IMR-90 (cell line): ENCODE measurements around the gene TMEFF1. TPM values are rescaled to one million over a fixed set of nuclear protein-coding genes. Genes with fewer than 3 reads are reported as not detected.

Experiments
- ATAC-seq: fragments of 200-7000 bp; cut with Tn5 transposase; 2 replicates; pipeline ENCODE4 v1.9.1; 2020; ENCODE audit warnings: low read depth, mild to moderate bottlenecking, moderate library complexity
- BruUV-seq: library from RNA; stranded (reverse); fragments of 400-500 nt; replicated peaks from 2 replicates; lab custom pipeline; 2021; lab: Mats Ljungman, UMichigan
- CTCF ChIA-PET: fragments of 300-600 bp; formaldehyde crosslinking; extraction: SDS; loops from one replicate; lab custom pipeline; 2021; ENCODE audit warnings: antibody characterized with exemption; lab: Yijun Ruan, JAX
- POLR2A ChIA-PET: fragments of 300-600 bp; sonication (Branson Sonifier 250); formaldehyde crosslinking; loops from one replicate; lab custom pipeline; 2022; ENCODE audit warnings: antibody characterized with exemption; ENCODE audit not compliant: unreplicated experiment; lab: Charles Lee
- DNase-seq: peaks from one replicate; pipeline ENCODE4 v3.0.0; 2013
- H2AFZ ChIP-seq: replicated peaks from 2 replicates; pipeline ENCODE3; 2013; ENCODE audit warnings: low read length, mild to moderate bottlenecking; ENCODE audit not compliant: poor library complexity
- H2AK5ac ChIP-seq: 2 replicates; pipeline ENCODE4 v1.6.1; 2013; ENCODE audit warnings: low read depth, low read length, inconsistent platforms
- H2AK9ac ChIP-seq: replicated peaks from 2 replicates; pipeline ENCODE3; 2013; ENCODE audit warnings: mild to moderate bottlenecking, low read depth, low read length, moderate library complexity; ENCODE audit not compliant: poor library complexity
- H2BK120ac ChIP-seq: 2 replicates; pipeline ENCODE4 v1.6.1; 2013; ENCODE audit warnings: low read depth, low read length, inconsistent platforms
- H2BK15ac ChIP-seq: 3 replicates; pipeline ENCODE4 v1.6.1; 2013; ENCODE audit warnings: low read depth, low read length, inconsistent platforms
- H2BK20ac ChIP-seq: 2 replicates; pipeline ENCODE4 v1.6.1; 2013; ENCODE audit warnings: low read depth, mild to moderate bottlenecking, inconsistent platforms, low read length, moderate library complexity
- H2BK5ac ChIP-seq: 2 replicates; pipeline ENCODE4 v1.6.1; 2013; ENCODE audit warnings: mild to moderate bottlenecking, low read depth, low read length, inconsistent platforms; ENCODE audit not compliant: poor library complexity, severe bottlenecking
- H3K14ac ChIP-seq: replicated peaks from 2 replicates; pipeline ENCODE4 v1.6.1; 2013; ENCODE audit warnings: low read depth, low read length, inconsistent platforms
- H3K18ac ChIP-seq: 2 replicates; pipeline ENCODE4 v1.6.1; 2013; ENCODE audit warnings: low read depth, low read length, control low read depth
- H3K23ac ChIP-seq: 2 replicates; pipeline ENCODE4 v1.6.1; 2013; ENCODE audit warnings: low read depth, low read length, inconsistent platforms
- H3K27ac ChIP-seq: 2 replicates; pipeline ENCODE4 v1.5.1; 2013; ENCODE audit warnings: mild to moderate bottlenecking, control low read depth, low read length; ENCODE audit not compliant: insufficient read depth
- H3K27me3 ChIP-seq: 2 replicates; pipeline ENCODE4 v1.6.1; 2013; ENCODE audit warnings: low read length; ENCODE audit not compliant: control insufficient read depth, insufficient read depth
- H3K36me3 ChIP-seq: 2 replicates; pipeline ENCODE4 v1.6.1; 2013; ENCODE audit warnings: low read length, mixed read lengths; ENCODE audit not compliant: control insufficient read depth, insufficient read depth
- H3K4ac ChIP-seq: 2 replicates; pipeline ENCODE4 v1.6.1; 2013; ENCODE audit warnings: low read depth, low read length, inconsistent platforms
- H3K4me1 ChIP-seq: 2 replicates; pipeline ENCODE4 v1.6.1; 2013; ENCODE audit warnings: low read length, mixed read lengths; ENCODE audit not compliant: control insufficient read depth, insufficient read depth
- H3K4me2 ChIP-seq: 2 replicates; pipeline ENCODE4 v1.6.1; 2013; ENCODE audit warnings: low read depth, mild to moderate bottlenecking, control low read depth, low read length, moderate library complexity
- H3K4me3 ChIP-seq: 2 replicates; pipeline ENCODE4 v1.5.1; 2013; ENCODE audit warnings: low read depth, mild to moderate bottlenecking, control low read depth, low read length, moderate library complexity; ENCODE audit not compliant: insufficient read depth
- H3K56ac ChIP-seq: 2 replicates; pipeline ENCODE4 v1.6.1; 2013; ENCODE audit warnings: low read length, inconsistent platforms; ENCODE audit not compliant: insufficient read depth; ENCODE audit errors: extremely low read depth
- H3K79me1 ChIP-seq, 2 experiments: 2 replicates each; pipeline ENCODE4 v1.6.1; 2013; ENCODE audit warnings: low read length in 2 of 2, inconsistent platforms in 1 of 2, low read depth in 1 of 2
- H3K9ac ChIP-seq: 2 replicates; pipeline ENCODE4 v1.6.1; 2013; ENCODE audit warnings: low read depth, low read length, control low read depth
- H3K9me1 ChIP-seq: 2 replicates; pipeline ENCODE4 v1.6.1; 2013; ENCODE audit warnings: low read length, inconsistent platforms; ENCODE audit not compliant: insufficient read depth
- H3K9me3 ChIP-seq: 2 replicates; pipeline ENCODE4 v1.6.1; 2013; ENCODE audit warnings: low read length; ENCODE audit not compliant: control insufficient read depth, insufficient read depth
- H4K20me1 ChIP-seq: 2 replicates; pipeline ENCODE4 v1.6.1; 2013; ENCODE audit warnings: low read length, inconsistent platforms; ENCODE audit not compliant: insufficient read depth
- H4K5ac ChIP-seq: 2 replicates; pipeline ENCODE4 v1.6.1; 2013; ENCODE audit warnings: mild to moderate bottlenecking, low read depth, low read length, control low read depth
- H4K8ac ChIP-seq, 2 experiments: 2 replicates each; pipeline ENCODE4 v1.6.1; 2013; ENCODE audit warnings: low read depth in 2 of 2, low read length in 2 of 2, control low read depth in 1 of 2, inconsistent platforms in 1 of 2
- H4K91ac ChIP-seq: 2 replicates; pipeline ENCODE4 v1.6.1; 2013; ENCODE audit warnings: low read depth, low read length, inconsistent platforms; ENCODE audit not compliant: insufficient read depth
- CHD1 ChIP-seq: IDR thresholded peaks from 2 replicates; pipeline ENCODE4 v1.6.1; 2012; ENCODE audit warnings: low read depth, low read length, improper control_type of control experiment
- FOS ChIP-seq: fragments of 150-350 bp; IDR thresholded peaks from 2 replicates; pipeline ENCODE4 v1.6.1; 2016; ENCODE audit warnings: low read depth, low read length
- MAZ ChIP-seq: IDR thresholded peaks from 2 replicates; pipeline ENCODE4 v1.6.1; 2012; ENCODE audit warnings: low read depth, mild to moderate bottlenecking, low read length, improper control_type of control experiment, moderate library complexity, borderline replicate concordance
- SMC3 ChIP-seq: fragments of 150-350 bp; IDR thresholded peaks from 2 replicates; pipeline ENCODE4 v1.6.1; 2016; ENCODE audit warnings: low read depth, mild to moderate bottlenecking, antibody characterized with exemption, low read length, moderate library complexity
- WGBS, 2 experiments: methylation state at CpG; one replicate each; pipeline versions ENCODE4 v1.1.5 to v1.1.7; 2013; ENCODE audit warnings: missing lambda C conversion rate in 2 of 2; ENCODE audit not compliant: insufficient read length in 1 of 2; ENCODE audit errors: extremely low coverage in 2 of 2; 5-methylcytosine and 5-hydroxymethylcytosine counted together
- dilution Hi-C: fragments of 300-500 bp; cut with HindIII; formaldehyde crosslinking; loops from one replicate; pipeline ENCODE4 v1.14.3; 2018; ENCODE audit warnings: low sequenced_read_pairs; ENCODE audit not compliant: unreplicated experiment
- in situ Hi-C: fragments of 300-500 bp; cut with MboI; formaldehyde crosslinking; loops from 3 replicates; pipeline ENCODE4 v1.14.3; 2019; ENCODE audit warnings: low sequenced_read_pairs, inconsistent platforms, mixed read lengths
- intact Hi-C: fragments of 100-400 bp; cut with micrococcal nuclease; formaldehyde crosslinking; loops from 2 replicates; pipeline ENCODE4 v1.10.0; 2022
- polyA plus RNA-seq, 3 experiments: library from polyadenylated mRNA; depleted of rRNA; stranded (reverse); fragments of >200 nt; gene quantifications; 2 replicates each; pipeline ENCODE4 v1.2.3, GENCODE V29; 2012; ENCODE audit warnings: low replicate concordance in 1 of 3
- total RNA-seq: library from RNA; depleted of rRNA; stranded (reverse); fragments of >200 nt; gene quantifications from 2 replicates; pipeline ENCODE4 v1.2.3, GENCODE V29; 2012
- TF ChIP-seq, protein P1 (sequence below): conservative IDR thresholded peaks from 2 replicates; pipeline ENCODE4 v1.5.1; 2012; ENCODE audit warnings: mild to moderate bottlenecking, low read depth, low read length, improper control_type of control experiment

The TMEFF1 gene
- total and polyA plus RNA-seq, 2 of the 4 experiments (the other 2 are of a cell fraction) = 0.62 to 0.90 TPM

GRCh38 chr9:100479820-100480219, 6.9 kb downstream of the TMEFF1 start:
- no peak overlapping the region for H4K5ac ChIP-seq
- no peaks in the 10 kb centered on the region for H3K36me3 ChIP-seq
- in situ Hi-C loops = no loop called here
- H2BK20ac ChIP-seq = no peak overlapping the region
- CTCF ChIA-PET = no interaction called here
- no peak overlapping the region for H2AK5ac ChIP-seq
- H3K9me3 ChIP-seq = no peaks in the 10 kb centered on the region
- H3K14ac ChIP-seq = no peak overlapping the region
- ATAC-seq = no peak
- H2BK15ac ChIP-seq = no peak overlapping the region
- no peaks in the 10 kb centered on the region for H3K4me1 ChIP-seq
- no peak overlapping the region for H3K27ac ChIP-seq
- no peaks in the 10 kb centered on the region for H3K27me3 ChIP-seq
- H4K20me1 ChIP-seq = peaks cover 2% of the 10 kb centered on the region; the same call in 1 of the 2 replicates
- H3K9ac ChIP-seq = no peak overlapping the region
- H2BK5ac ChIP-seq = no peak overlapping the region
- no peak overlapping the region for H3K4me2 ChIP-seq
- no peak for TF ChIP-seq MAZ
- TF ChIP-seq, protein P1, sequence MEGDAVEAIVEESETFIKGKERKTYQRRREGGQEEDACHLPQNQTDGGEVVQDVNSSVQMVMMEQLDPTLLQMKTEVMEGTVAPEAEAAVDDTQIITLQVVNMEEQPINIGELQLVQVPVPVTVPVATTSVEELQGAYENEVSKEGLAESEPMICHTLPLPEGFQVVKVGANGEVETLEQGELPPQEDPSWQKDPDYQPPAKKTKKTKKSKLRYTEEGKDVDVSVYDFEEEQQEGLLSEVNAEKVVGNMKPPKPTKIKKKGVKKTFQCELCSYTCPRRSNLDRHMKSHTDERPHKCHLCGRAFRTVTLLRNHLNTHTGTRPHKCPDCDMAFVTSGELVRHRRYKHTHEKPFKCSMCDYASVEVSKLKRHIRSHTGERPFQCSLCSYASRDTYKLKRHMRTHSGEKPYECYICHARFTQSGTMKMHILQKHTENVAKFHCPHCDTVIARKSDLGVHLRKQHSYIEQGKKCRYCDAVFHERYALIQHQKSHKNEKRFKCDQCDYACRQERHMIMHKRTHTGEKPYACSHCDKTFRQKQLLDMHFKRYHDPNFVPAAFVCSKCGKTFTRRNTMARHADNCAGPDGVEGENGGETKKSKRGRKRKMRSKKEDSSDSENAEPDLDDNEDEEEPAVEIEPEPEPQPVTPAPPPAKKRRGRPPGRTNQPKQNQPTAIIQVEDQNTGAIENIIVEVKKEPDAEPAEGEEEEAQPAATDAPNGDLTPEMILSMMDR = no peak
- no peak for TF ChIP-seq SMC3
- no peak for TF ChIP-seq CHD1
- no peak for TF ChIP-seq FOS
- H3K23ac ChIP-seq = no peak overlapping the region
- no TSS peak for BruUV-seq
- POLR2A ChIA-PET = no interaction called here
- H3K18ac ChIP-seq = no peak overlapping the region
- no peak overlapping the region for H4K91ac ChIP-seq
- H2BK120ac ChIP-seq = no peak overlapping the region
- H2AK9ac ChIP-seq = no peak overlapping the region
- H2AFZ ChIP-seq = no peak overlapping the region
- H3K4me3 ChIP-seq = no peak overlapping the region
- WGBS, 2 experiments = no CpG with 5 or more reads among the region's 2 CpGs
- H4K8ac ChIP-seq = no peak overlapping the region
- DNase-seq = no peak
- H3K79me1 ChIP-seq = peaks cover 2 to 14% of the 10 kb centered on the region in 2 experiments; a peak in 3 of 4 replicates
- dilution Hi-C loops = no loop called here
- H3K56ac ChIP-seq = no peak overlapping the region
- no peak overlapping the region for H3K4ac ChIP-seq
- intact Hi-C loops = no loop called here
- H3K9me1 ChIP-seq = no peaks in the 10 kb centered on the region
